GM19351 (cell line): ENCODE data around the gene ZNF839.

Experiments used
- ATAC-seq: cut with Tn5 transposase; IDR thresholded peaks from one replicate; pipeline ENCODE4 v1.9.1; 2021; ENCODE audit warnings: mild to moderate bottlenecking, moderate library complexity; ENCODE audit not compliant: unreplicated experiment

Gene ZNF839

DNA sequence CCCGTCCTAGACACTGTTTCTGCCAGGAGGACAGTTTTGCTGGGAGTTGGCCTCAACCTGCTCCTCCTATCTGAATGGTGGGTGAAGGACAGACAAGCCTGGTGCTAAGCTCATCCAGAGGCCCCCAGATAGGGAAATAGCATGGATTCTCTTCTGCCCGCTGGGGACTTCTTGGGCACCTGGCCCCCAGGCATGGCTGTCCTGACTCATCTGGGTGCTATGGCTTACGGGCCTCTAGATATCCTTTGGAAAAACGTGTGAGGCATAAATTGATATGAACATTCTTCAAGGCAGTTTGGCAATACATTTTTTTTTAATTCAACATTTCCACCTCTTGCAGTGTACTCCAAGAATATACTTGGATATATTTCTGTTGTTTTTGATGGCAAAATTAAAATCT lies 51.8 kb downstream of the ZNF839 start:
- no peak for ATAC-seq

DNA sequence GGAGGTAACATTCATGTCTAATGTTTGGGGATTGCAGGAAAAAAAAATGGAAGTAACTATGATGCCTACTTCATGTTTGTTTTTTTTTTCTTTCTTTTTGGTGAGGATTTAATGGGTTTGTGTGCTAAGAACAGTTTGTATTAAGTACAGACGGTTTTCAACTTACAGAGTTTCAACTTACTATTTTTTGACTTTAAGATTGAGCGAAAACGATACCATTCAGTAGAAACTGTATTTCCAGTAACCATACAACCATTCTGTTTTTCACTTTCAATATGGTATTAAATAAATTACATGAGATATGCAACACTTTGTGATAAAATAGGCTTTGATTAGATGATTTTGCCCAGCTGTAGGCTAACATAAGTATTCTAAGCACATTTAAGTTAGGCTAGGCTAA lies 53.6 kb downstream of the ZNF839 start:
- ATAC-seq = no peak

DNA sequence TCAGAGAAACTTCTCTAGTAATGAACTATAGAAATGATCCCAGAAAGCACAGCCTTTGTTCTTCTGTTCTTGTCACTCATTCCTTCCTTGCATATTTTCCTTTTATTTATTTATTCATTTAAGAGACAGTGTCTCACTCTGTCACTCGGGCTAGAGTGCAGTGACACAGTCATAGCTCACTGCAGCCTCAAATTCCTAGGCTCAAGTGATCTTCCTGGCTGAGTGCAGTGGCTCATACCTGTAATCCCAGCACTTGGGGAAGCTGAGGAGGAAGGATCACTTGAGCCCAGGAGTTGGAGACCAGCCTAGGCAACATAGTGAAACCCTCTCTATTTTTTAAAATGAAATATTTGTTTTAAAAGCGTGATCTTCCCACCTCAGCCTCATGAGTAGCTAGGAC lies 54.7 kb downstream of the ZNF839 start:
- ATAC-seq = no peak

DNA sequence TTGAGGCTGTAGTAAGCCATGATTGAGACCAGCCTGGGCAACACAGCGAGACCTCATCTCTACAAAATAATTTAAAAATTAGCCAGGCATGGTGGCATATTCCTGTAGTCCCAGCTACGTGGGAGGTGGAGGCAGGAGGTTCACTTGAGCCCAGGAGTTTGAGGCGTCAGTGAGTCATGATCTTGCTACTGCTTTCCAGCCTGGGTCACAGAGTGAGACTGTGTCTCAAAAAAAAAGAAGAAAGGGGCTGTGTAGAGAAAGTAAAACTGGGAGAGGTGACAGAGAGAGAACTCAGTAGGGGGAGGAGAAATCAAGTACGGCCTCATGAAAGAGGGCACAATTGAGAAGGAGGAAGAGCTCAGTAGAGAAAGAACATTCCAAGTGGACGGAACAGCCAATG lies 55.6 kb downstream of the ZNF839 start:
- no peak for ATAC-seq

DNA sequence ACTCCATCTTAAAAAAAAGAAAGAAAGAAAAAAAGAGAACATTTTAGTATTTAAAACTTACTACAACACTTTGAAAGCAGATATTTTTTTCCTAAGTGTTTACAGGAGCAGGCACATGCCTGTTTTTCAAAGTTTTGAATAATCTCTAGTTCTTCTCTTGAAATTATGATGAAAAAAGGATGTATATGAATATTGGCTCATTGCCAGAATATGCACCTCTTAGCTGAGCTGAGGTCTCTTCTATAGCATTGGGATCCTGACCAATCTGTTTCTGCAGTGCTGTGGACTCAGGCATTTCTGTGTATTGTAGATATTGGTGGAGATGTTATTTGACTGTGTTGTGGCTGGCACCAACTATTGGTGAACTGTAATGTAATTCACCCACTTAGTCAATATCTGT lies 58.1 kb downstream of the ZNF839 start:
- no peak for ATAC-seq

DNA sequence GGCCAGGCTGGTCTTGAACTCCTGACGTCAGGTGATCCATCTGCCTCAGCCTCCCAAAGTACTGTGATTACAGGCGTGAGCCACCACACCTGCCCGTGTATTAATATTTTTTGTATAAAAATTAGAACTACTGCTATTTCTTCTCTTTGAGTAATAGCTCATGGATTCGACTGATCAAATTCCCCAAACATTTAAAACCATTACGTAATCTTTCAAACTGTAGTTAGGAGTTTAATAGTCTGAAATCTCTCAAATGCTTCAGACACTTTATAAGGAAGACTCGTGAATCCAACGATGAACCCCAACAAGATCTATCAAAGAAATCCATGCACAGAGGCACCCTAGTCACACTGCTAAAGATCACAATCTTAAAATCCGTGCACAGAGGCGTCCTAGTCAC lies 59.3 kb downstream of the ZNF839 start:
- no peak for ATAC-seq

DNA sequence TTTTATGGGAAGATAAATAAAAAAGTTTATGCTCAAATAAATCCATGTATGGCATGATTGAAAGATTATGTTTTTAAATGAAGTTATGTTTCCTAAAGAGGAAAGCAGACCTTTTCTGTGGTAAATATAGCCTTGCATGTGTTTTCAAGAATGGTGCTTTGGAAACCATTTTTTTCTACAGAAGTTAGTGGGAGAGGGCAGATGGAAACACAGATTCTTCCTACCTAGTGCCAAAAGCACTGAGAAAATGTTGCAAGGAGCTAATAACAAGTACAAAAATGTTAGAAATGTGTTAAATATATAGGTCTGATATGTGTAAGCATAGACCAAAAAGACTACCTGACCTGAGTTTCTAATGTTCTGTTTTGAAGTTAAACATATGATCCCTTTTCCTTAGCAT lies 67.5 kb downstream of the ZNF839 start:
- no peak for ATAC-seq

DNA sequence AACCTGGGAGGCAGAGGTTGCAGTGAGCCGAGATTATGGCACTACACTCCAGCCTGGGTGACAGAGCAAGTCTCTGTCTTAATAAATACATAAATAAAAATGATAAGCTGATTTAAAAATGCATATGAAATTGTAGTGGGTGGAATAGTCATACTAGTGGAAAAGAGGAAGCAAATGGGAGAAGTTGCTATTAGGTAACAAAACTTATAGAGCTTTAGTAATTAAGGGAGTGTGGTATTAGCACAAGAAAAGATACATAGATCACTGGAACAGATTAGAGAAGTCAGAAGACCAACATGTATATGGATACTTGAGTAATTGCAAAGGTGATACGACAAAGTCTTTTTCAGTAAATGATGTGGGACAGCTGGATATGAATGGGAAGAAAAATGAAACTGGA lies 69.7 kb downstream of the ZNF839 start:
- ATAC-seq = no peak

DNA sequence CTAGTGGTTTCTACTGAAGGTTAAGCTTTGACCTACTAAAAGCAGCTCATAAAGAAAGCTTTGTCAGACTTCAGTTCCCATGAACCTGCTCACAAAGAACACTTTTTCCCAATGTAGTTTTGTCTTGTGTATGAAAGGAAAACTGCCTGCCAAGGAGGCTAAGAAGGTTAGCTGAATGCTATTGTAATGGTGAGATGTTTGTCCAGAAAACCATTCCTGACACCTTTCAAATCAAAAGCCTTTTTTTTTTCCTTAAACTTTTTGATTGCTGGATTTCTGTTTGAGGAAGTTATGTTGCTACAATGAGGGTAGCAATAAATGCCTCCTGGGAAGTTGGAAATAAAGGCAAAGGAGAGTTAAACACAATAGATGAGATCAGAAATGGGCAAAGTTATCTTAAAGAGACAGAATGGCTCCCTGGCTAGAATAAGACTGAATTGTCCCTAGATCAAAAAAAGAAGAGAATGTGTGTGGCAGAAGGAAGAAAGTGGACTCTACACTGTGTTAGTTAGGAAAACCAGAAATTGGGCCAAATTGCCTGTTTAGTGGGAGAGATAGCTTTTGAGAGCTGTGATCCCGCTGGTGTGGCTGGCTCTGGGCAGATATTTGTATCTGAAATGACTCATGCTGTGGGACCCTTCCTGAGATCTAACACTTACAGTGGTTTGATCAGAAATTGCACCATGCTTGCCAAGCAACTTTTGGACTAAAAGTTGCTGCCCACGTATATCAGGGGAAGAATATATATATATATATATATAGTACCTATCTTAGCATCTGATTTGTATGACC lies 70.7 kb downstream of the ZNF839 start:
- no peak for ATAC-seq
